HepG2 (cell line): Measurements from ENCODE around the gene AKR1A1. TPM values are rescaled to one million over a fixed set of nuclear protein-coding genes. Genes with fewer than 3 reads are reported as not detected.

Experiments used
- AKAP8 ChIP-seq: sonication (generic); formaldehyde crosslinking; IDR thresholded peaks from 2 replicates; pipeline ENCODE4 v1.5.1; 2020; ENCODE audit warnings: mild to moderate bottlenecking, missing genetic modification reagents
- FOXK1 ChIP-seq: sonication (generic); formaldehyde crosslinking; IDR thresholded peaks from 2 replicates; pipeline ENCODE4 v1.4.0; 2020; ENCODE audit warnings: low read depth, missing genetic modification reagents, borderline replicate concordance
- MEF2D ChIP-seq: sonication (generic); formaldehyde crosslinking; IDR thresholded peaks from 2 replicates; pipeline ENCODE4 v1.5.1; 2020; ENCODE audit warnings: mild to moderate bottlenecking, missing genetic modification reagents
- MIER2 ChIP-seq: IDR thresholded peaks from 2 replicates; pipeline ENCODE4 v1.6.1; 2016; ENCODE audit warnings: missing biosample characterization, missing genetic modification reagents
- PLRG1 ChIP-seq: fragments of 450-650 bp; conservative IDR thresholded peaks from 2 replicates; pipeline ENCODE4 v1.6.1; 2016
- THAP11 ChIP-seq: IDR thresholded peaks from 2 replicates; pipeline ENCODE4 v1.6.1; 2016; ENCODE audit warnings: missing biosample characterization, missing genetic modification reagents
- ZFP36 ChIP-seq: fragments of 150-350 bp; IDR thresholded peaks from 2 replicates; pipeline ENCODE4 v1.6.1; 2018; ENCODE audit warnings: borderline replicate concordance, low read length, low read depth; ENCODE audit not compliant: partially characterized antibody
- ZNF121 ChIP-seq: sonication (generic); formaldehyde crosslinking; IDR thresholded peaks from 2 replicates; pipeline ENCODE4 v1.5.0; 2020; ENCODE audit warnings: mild to moderate bottlenecking, missing genetic modification reagents
- ZNF329 ChIP-seq: sonication (generic); formaldehyde crosslinking; IDR thresholded peaks from 2 replicates; pipeline ENCODE4 v1.9.0; 2021; ENCODE audit warnings: low read depth, mild to moderate bottlenecking, missing genetic modification reagents
- ZNF550 ChIP-seq: sonication (generic); formaldehyde crosslinking; IDR thresholded peaks from 2 replicates; pipeline ENCODE4 v1.4.0; 2020; ENCODE audit warnings: mild to moderate bottlenecking, missing genetic modification reagents, borderline replicate concordance
- ZNF766 ChIP-seq: sonication (generic); formaldehyde crosslinking; IDR thresholded peaks from 2 replicates; pipeline ENCODE4 v1.5.0; 2020; ENCODE audit warnings: missing genetic modification reagents, borderline replicate concordance
- polyA plus RNA-seq, 8 experiments: library from polyadenylated mRNA; depleted of rRNA in 3 of 8; stranded (reverse) in 7 of 8; unstranded in 1 of 8; fragments of >200 nt; fragmentation: Illumina TruSeq in 4 of 8; extraction: Trizol in 4 of 8; gene quantifications; 2 replicates each; pipeline versions ENCODE4 v1.2.1 to v1.2.3, GENCODE V29; 2011 to 2016; ENCODE audit warnings: low read depth in 4 of 8, missing spikeins in 1 of 8, mixed read lengths in 1 of 8; ENCODE audit not compliant: insufficient read depth in 1 of 8
- total RNA-seq, 5 experiments: library from RNA; depleted of rRNA; stranded (reverse); fragments of >200 nt; fragmentation: Illumina TruSeq; extraction: Trizol; gene quantifications; 2 replicates each; pipeline ENCODE4 v1.2.3, GENCODE V29; 2016; ENCODE audit warnings: low read depth in 1 of 5
- TF ChIP-seq, protein P1 (sequence below): sonication (generic); formaldehyde crosslinking; IDR thresholded peaks from 2 replicates; pipeline ENCODE4 v1.4.0; 2020; ENCODE audit warnings: missing genetic modification reagents, borderline replicate concordance
- TF ChIP-seq, protein P2 (sequence below): sonication (generic); formaldehyde crosslinking; IDR thresholded peaks from 2 replicates; pipeline ENCODE4 v1.5.0; 2020; ENCODE audit warnings: mild to moderate bottlenecking, missing genetic modification reagents, moderate library complexity
- TF ChIP-seq, protein P3 (sequence below): fragments of 450-650 bp; IDR thresholded peaks from 2 replicates; pipeline ENCODE4 v1.6.1; 2017
- TF ChIP-seq, protein P4 (sequence below): sonication (generic); formaldehyde crosslinking; IDR thresholded peaks from 2 replicates; pipeline ENCODE4 v1.4.0; 2020; ENCODE audit warnings: mild to moderate bottlenecking, missing genetic modification reagents
- TF ChIP-seq, protein P5 (sequence below): IDR thresholded peaks from 2 replicates; pipeline ENCODE4 v1.6.1; 2016; ENCODE audit warnings: missing compliant biosample characterization, missing genetic modification reagents, borderline replicate concordance

The AKR1A1 gene
- total and polyA plus RNA-seq, 2 of the 13 experiments (the other 11 are each of a cell fraction or from before 2014, with no cell fraction given), result 181 to 217 TPM

DNA sequence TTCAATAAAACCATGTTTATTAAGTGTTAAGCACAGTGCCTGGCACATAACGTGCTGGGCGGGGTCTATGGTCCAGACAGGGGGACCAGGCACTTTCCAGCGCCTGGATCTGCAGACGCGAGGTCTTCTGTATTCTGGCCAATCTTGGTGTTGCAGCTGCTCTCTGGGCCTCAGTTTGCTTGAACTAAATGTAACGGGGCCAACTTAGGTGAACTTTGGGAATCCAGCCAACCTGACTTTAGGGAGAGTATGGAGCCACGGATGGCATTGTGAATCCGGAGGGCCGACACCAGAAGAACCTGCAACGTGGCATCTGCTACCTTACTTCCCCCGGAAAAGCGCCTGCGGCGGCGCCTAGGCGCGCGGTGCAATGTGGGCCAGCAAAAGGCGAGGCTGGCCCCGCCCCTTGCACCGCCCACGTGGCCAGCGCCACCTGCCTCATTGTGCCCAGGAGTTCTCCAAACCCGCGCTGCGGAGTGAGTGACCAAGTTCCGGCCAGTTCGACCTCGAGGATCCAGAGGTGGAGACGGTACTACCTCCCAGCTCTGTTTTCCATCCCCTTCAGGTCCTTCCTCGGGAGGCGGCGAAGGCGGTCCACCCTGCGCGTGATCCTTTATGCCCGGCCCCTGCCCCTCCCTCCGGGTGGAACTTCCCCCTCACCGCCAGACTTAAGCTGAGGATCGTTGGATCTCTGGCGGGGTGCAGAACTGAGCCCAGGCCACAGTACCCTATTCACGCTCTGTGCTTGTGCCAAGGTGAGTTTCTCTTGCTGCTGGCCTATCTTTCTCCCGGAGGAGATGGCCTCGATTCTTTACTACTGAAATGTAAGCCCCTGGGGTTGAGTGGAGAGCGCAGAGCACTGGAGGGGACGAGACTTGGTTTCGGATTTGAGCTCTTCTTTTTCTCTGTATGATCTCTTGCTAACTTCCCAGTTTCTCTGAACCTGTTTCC lies at the start of gene AKR1A1 (continued):
- TF ChIP-seq, protein P1, sequence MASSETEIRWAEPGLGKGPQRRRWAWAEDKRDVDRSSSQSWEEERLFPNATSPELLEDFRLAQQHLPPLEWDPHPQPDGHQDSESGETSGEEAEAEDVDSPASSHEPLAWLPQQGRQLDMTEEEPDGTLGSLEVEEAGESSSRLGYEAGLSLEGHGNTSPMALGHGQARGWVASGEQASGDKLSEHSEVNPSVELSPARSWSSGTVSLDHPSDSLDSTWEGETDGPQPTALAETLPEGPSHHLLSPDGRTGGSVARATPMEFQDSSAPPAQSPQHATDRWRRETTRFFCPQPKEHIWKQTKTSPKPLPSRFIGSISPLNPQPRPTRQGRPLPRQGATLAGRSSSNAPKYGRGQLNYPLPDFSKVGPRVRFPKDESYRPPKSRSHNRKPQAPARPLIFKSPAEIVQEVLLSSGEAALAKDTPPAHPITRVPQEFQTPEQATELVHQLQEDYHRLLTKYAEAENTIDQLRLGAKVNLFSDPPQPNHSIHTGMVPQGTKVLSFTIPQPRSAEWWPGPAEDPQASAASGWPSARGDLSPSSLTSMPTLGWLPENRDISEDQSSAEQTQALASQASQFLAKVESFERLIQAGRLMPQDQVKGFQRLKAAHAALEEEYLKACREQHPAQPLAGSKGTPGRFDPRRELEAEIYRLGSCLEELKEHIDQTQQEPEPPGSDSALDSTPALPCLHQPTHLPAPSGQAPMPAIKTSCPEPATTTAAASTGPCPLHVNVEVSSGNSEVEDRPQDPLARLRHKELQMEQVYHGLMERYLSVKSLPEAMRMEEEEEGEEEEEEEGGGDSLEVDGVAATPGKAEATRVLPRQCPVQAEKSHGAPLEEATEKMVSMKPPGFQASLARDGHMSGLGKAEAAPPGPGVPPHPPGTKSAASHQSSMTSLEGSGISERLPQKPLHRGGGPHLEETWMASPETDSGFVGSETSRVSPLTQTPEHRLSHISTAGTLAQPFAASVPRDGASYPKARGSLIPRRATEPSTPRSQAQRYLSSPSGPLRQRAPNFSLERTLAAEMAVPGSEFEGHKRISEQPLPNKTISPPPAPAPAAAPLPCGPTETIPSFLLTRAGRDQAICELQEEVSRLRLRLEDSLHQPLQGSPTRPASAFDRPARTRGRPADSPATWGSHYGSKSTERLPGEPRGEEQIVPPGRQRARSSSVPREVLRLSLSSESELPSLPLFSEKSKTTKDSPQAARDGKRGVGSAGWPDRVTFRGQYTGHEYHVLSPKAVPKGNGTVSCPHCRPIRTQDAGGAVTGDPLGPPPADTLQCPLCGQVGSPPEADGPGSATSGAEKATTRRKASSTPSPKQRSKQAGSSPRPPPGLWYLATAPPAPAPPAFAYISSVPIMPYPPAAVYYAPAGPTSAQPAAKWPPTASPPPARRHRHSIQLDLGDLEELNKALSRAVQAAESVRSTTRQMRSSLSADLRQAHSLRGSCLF (CRISPR knock-in tag), result no peak
- TF ChIP-seq, protein P2, sequence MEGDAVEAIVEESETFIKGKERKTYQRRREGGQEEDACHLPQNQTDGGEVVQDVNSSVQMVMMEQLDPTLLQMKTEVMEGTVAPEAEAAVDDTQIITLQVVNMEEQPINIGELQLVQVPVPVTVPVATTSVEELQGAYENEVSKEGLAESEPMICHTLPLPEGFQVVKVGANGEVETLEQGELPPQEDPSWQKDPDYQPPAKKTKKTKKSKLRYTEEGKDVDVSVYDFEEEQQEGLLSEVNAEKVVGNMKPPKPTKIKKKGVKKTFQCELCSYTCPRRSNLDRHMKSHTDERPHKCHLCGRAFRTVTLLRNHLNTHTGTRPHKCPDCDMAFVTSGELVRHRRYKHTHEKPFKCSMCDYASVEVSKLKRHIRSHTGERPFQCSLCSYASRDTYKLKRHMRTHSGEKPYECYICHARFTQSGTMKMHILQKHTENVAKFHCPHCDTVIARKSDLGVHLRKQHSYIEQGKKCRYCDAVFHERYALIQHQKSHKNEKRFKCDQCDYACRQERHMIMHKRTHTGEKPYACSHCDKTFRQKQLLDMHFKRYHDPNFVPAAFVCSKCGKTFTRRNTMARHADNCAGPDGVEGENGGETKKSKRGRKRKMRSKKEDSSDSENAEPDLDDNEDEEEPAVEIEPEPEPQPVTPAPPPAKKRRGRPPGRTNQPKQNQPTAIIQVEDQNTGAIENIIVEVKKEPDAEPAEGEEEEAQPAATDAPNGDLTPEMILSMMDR (CRISPR knock-in tag), result peak; percentile 38; the same call in 1 of the 2 replicates
- TF ChIP-seq ZNF329 (CRISPR knock-in tag) (peak; percentile 80), THAP11 (CRISPR knock-in tag) (peak; percentile 87), ZNF766 (CRISPR knock-in tag) (peak; percentile 82; the same call in 1 of the 2 replicates), AKAP8 (CRISPR knock-in tag) (0 out of 2 replicates have a peak, but pooled peaks have one; percentile 50), MIER2 (CRISPR knock-in tag) (no peak; the same call in 1 of the 2 replicates), MEF2D (CRISPR knock-in tag) (no peak), ZNF121 (CRISPR knock-in tag) (peak; percentile 43; the same call in 1 of the 2 replicates), FOXK1 (CRISPR knock-in tag) (no peak), ZFP36 (no peak), PLRG1 (no peak), ZNF550 (no peak)
- TF ChIP-seq, protein P3, sequence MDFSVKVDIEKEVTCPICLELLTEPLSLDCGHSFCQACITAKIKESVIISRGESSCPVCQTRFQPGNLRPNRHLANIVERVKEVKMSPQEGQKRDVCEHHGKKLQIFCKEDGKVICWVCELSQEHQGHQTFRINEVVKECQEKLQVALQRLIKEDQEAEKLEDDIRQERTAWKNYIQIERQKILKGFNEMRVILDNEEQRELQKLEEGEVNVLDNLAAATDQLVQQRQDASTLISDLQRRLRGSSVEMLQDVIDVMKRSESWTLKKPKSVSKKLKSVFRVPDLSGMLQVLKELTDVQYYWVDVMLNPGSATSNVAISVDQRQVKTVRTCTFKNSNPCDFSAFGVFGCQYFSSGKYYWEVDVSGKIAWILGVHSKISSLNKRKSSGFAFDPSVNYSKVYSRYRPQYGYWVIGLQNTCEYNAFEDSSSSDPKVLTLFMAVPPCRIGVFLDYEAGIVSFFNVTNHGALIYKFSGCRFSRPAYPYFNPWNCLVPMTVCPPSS, result no peak
- TF ChIP-seq, protein P4, sequence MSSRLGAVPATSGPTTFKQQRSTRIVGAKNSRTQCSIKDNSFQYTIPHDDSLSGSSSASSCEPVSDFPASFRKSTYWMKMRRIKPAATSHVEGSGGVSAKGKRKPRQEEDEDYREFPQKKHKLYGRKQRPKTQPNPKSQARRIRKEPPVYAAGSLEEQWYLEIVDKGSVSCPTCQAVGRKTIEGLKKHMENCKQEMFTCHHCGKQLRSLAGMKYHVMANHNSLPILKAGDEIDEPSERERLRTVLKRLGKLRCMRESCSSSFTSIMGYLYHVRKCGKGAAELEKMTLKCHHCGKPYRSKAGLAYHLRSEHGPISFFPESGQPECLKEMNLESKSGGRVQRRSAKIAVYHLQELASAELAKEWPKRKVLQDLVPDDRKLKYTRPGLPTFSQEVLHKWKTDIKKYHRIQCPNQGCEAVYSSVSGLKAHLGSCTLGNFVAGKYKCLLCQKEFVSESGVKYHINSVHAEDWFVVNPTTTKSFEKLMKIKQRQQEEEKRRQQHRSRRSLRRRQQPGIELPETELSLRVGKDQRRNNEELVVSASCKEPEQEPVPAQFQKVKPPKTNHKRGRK (CRISPR knock-in tag), result 0 out of 2 replicates have a peak, but pooled peaks have one; percentile 36
- TF ChIP-seq, protein P5, sequence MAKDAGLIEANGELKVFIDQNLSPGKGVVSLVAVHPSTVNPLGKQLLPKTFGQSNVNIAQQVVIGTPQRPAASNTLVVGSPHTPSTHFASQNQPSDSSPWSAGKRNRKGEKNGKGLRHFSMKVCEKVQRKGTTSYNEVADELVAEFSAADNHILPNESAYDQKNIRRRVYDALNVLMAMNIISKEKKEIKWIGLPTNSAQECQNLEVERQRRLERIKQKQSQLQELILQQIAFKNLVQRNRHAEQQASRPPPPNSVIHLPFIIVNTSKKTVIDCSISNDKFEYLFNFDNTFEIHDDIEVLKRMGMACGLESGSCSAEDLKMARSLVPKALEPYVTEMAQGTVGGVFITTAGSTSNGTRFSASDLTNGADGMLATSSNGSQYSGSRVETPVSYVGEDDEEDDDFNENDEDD (CRISPR knock-in tag), result peak; percentile 92
